DOHH2 (cell line): ENCODE results near the gene CYP46A1.

Experiments
- CTCF ChIP-seq: fragments of 200-600 bp; sonication (generic); IDR thresholded peaks from one replicate; pipeline ENCODE4 v1.5.1; 2014; ENCODE audit warnings: antibody characterized with exemption, mild to moderate bottlenecking, low read depth, low read length; ENCODE audit not compliant: poor library complexity, severe bottlenecking
- EZH2phosphoT487 ChIP-seq: fragments of 200-600 bp; sonication (generic); IDR thresholded peaks from 2 replicates; pipeline ENCODE4 v1.6.1; 2017; ENCODE audit warnings: borderline replicate concordance, mild to moderate bottlenecking, antibody characterized with exemption, low read length, moderate library complexity, mixed read lengths

GRCh38 chr14:99673305-99674063, 10.6 kb upstream of the CYP46A1 start:
- no peak for TF ChIP-seq EZH2phosphoT487
- no peak for TF ChIP-seq CTCF
